Suprapubic skin (tissue), 3 donors: ENCODE results near the gene OR2Z1.

Source experiments
- POLR2AphosphoS5 ChIP-seq, 3 donors: sonication (generic); formaldehyde crosslinking; IDR thresholded peaks; one replicate each; pipeline ENCODE4 v1.6.1; 2017; ENCODE audit warnings: antibody characterized with exemption in 3 of 3
- TF ChIP-seq, protein P1 (sequence below), 2 donors: fragments of 200-600 bp in 1 of 2; fragments of 450-650 bp in 1 of 2; sonication (generic) in 1 of 2; IDR thresholded peaks; one replicate each; pipeline ENCODE4 v1.5.1; 2016 to 2019; ENCODE audit warnings: antibody characterized with exemption in 2 of 2, mild to moderate bottlenecking in 1 of 2, moderate library complexity in 1 of 2

GRCh38 chr19:8696993-8697392 lies 24.4 kb upstream of the OR2Z1 start:
- TF ChIP-seq, protein P1, sequence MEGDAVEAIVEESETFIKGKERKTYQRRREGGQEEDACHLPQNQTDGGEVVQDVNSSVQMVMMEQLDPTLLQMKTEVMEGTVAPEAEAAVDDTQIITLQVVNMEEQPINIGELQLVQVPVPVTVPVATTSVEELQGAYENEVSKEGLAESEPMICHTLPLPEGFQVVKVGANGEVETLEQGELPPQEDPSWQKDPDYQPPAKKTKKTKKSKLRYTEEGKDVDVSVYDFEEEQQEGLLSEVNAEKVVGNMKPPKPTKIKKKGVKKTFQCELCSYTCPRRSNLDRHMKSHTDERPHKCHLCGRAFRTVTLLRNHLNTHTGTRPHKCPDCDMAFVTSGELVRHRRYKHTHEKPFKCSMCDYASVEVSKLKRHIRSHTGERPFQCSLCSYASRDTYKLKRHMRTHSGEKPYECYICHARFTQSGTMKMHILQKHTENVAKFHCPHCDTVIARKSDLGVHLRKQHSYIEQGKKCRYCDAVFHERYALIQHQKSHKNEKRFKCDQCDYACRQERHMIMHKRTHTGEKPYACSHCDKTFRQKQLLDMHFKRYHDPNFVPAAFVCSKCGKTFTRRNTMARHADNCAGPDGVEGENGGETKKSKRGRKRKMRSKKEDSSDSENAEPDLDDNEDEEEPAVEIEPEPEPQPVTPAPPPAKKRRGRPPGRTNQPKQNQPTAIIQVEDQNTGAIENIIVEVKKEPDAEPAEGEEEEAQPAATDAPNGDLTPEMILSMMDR (IDR thresholded peaks at IDR 0.05), result no peak
- TF ChIP-seq POLR2AphosphoS5 (IDR thresholded peaks at IDR 0.05), result no peak
